Vagina (tissue), 2 donors: ENCODE results near the gene CNDP1.

Experiments
- CTCF ChIP-seq, 3 experiments: fragments of 450-650 bp in 2 of 3; fragments of 200-600 bp in 1 of 3; sonication (generic) in 1 of 3; IDR thresholded peaks; one replicate each; pipeline ENCODE4 v1.5.1; 2017 to 2019; ENCODE audit warnings: antibody characterized with exemption in 3 of 3, mild to moderate bottlenecking in 2 of 3, moderate library complexity in 2 of 3
- POLR2A ChIP-seq, 2 donors: fragments of 450-650 bp; IDR thresholded peaks; one replicate each; pipeline ENCODE4 v1.6.1; 2017; ENCODE audit warnings: antibody characterized with exemption in 2 of 2, mild to moderate bottlenecking in 2 of 2, moderate library complexity in 2 of 2

GRCh38 chr18:74541703-74542555 lies 7.6 kb downstream of the CNDP1 start:
- TF ChIP-seq CTCF (IDR thresholded peaks at IDR 0.05) (no peak), POLR2A (IDR thresholded peaks at IDR 0.05) (no peak)
